HepG2 (cell line): ENCODE measurements around the gene PRSS53. TPM values are rescaled to one million over a fixed set of nuclear protein-coding genes. Genes with fewer than 3 reads are reported as not detected.
A peak's percentile ranks its signal among the peaks of the same experiment; 100 is the strongest.

Experiments used
- ATAC-seq: fragments of 200-7000 bp; cut with Tn5 transposase; 3 replicates; pipeline ENCODE4 v1.9.1; 2020; ENCODE audit warnings: mild to moderate bottlenecking, moderate library complexity
- BruUV-seq: library from RNA; stranded (reverse); fragments of 400-500 nt; replicated peaks from 2 replicates; lab custom pipeline; 2021; lab: Mats Ljungman, UMichigan
- CTCF ChIA-PET: fragments of 300-600 bp; formaldehyde crosslinking; extraction: SDS; loops from one replicate; lab custom pipeline; 2021; ENCODE audit warnings: low total read pairs, inconsistent platforms, low intra/inter-chr PET ratio; lab: Yijun Ruan, JAX
- POLR2A ChIA-PET: fragments of 350-600 bp; sonication (Branson Sonifier 250); formaldehyde crosslinking; loops from one replicate; lab custom pipeline; 2020; ENCODE audit warnings: antibody characterized with exemption, inconsistent platforms; lab: Yijun Ruan, JAX
- DNase-seq: peaks from one replicate; pipeline ENCODE4 v3.0.0-alpha.2; 2015; ENCODE audit warnings: low spot score
- FAIRE-seq: peaks from 3 replicates; lab custom pipeline; 2011; peaks lifted over from hg19 to GRCh38; lab: Jason Lieb, UNC
- H2AFZ ChIP-seq: one replicate; pipeline ENCODE4 v1.6.1; 2011; ENCODE audit warnings: low read length, inconsistent platforms
- H3K27ac ChIP-seq: fragments of 300-600 bp; 3 replicates; pipeline ENCODE4 v1.8.0; 2011; ENCODE audit warnings: mixed run types, mild to moderate bottlenecking, mixed read lengths, low read length, inconsistent platforms; ENCODE audit not compliant: insufficient read depth; ENCODE audit errors: extremely low read length
- H3K27me3 ChIP-seq, 2 experiments: fragments of 200-600 bp in 1 of 2; 2 replicates in 1 of 2; 3 replicates in 1 of 2; pipeline versions ENCODE4 v1.6.0 to v1.8.0; 2011; ENCODE audit warnings: low read length in 2 of 2, mild to moderate bottlenecking in 2 of 2, moderate library complexity in 2 of 2, inconsistent platforms in 1 of 2; ENCODE audit not compliant: insufficient read depth in 2 of 2, control insufficient read depth in 1 of 2
- H3K36me3 ChIP-seq, 2 experiments: fragments of 200-600 bp in 1 of 2; replicated peaks in 1 of 2; 2 replicates in 1 of 2; 3 replicates in 1 of 2; pipeline versions ENCODE4 v1.5.1 to v1.8.0; 2011; ENCODE audit warnings: low read length in 2 of 2, inconsistent platforms in 1 of 2; ENCODE audit not compliant: insufficient read depth in 2 of 2, control insufficient read depth in 1 of 2
- H3K4me1 ChIP-seq: 2 replicates; pipeline ENCODE4 v1.5.1; 2012; ENCODE audit warnings: low read length, inconsistent platforms; ENCODE audit not compliant: insufficient read depth
- H3K4me2 ChIP-seq: 2 replicates; pipeline ENCODE4 v1.6.0; 2011; ENCODE audit warnings: low read depth, low read length, inconsistent platforms
- H3K4me3 ChIP-seq, 3 experiments: fragments of 200-600 bp in 1 of 3; sonication (generic), shearing (Covaris generic) in 1 of 3; replicated peaks in 1 of 3; 2 replicates each; pipeline ENCODE4 v1.5.1; 2011 to 2016; ENCODE audit warnings: low read length in 3 of 3, inconsistent platforms in 2 of 3, low read depth in 2 of 3, mild to moderate bottlenecking in 2 of 3, control low read depth in 1 of 3, mixed read lengths in 1 of 3; ENCODE audit not compliant: insufficient read depth in 1 of 3
- H3K79me2 ChIP-seq: one replicate; pipeline ENCODE4 v1.6.1; 2011; ENCODE audit warnings: low read length, inconsistent platforms; ENCODE audit not compliant: insufficient read depth
- H3K9ac ChIP-seq: 2 replicates; pipeline ENCODE4 v1.6.0; 2011; ENCODE audit warnings: mild to moderate bottlenecking, low read depth, low read length, inconsistent platforms; ENCODE audit not compliant: insufficient read depth
- H3K9me3 ChIP-seq: 2 replicates; pipeline ENCODE4 v1.5.1; 2012; ENCODE audit warnings: mild to moderate bottlenecking, low read length
- H4K20me1 ChIP-seq: 2 replicates; pipeline ENCODE4 v1.6.0; 2011; ENCODE audit warnings: inconsistent platforms, mild to moderate bottlenecking, low read length, moderate library complexity; ENCODE audit not compliant: insufficient read depth
- POLR2A ChIP-seq, 2 experiments: IDR thresholded peaks; 2 replicates each; pipeline ENCODE4 v1.6.1; 2011; ENCODE audit warnings: low read depth in 2 of 2, low read length in 2 of 2, mild to moderate bottlenecking in 1 of 2, moderate library complexity in 1 of 2; ENCODE audit not compliant: insufficient read depth in 1 of 2
- WGBS: methylation state at CpG from one replicate; pipeline ENCODE4 v1.1.6; 2017; ENCODE audit warnings: low lambda C conversion rate; 5-methylcytosine and 5-hydroxymethylcytosine counted together
- in situ Hi-C: cut with HindIII; loops from 2 replicates; pipeline ENCODE4 v1.10.0; 2017; ENCODE audit warnings: low pct_unique_long_range_greater_than_20kb; ENCODE audit not compliant: extremely low pct_ligation_motif_present
- intact Hi-C: fragments of 100-400 bp; cut with micrococcal nuclease; formaldehyde crosslinking; loops from one replicate; pipeline ENCODE4 v1.10.0; 2022; ENCODE audit not compliant: unreplicated experiment
- polyA plus RNA-seq, 8 experiments: library from polyadenylated mRNA; depleted of rRNA in 3 of 8; stranded (reverse) in 7 of 8; unstranded in 1 of 8; fragments of >200 nt; fragmentation: Illumina TruSeq in 4 of 8; extraction: Trizol in 4 of 8; gene quantifications; 2 replicates each; pipeline versions ENCODE4 v1.2.1 to v1.2.3, GENCODE V29; 2011 to 2016; ENCODE audit warnings: low read depth in 4 of 8, missing spikeins in 1 of 8, mixed read lengths in 1 of 8; ENCODE audit not compliant: insufficient read depth in 1 of 8
- total RNA-seq, 5 experiments: library from RNA; depleted of rRNA; stranded (reverse); fragments of >200 nt; fragmentation: Illumina TruSeq; extraction: Trizol; gene quantifications; 2 replicates each; pipeline ENCODE4 v1.2.3, GENCODE V29; 2016; ENCODE audit warnings: low read depth in 1 of 5
- TF ChIP-seq, protein P1 (sequence below): sonication (generic); formaldehyde crosslinking; IDR thresholded peaks from 2 replicates; pipeline ENCODE4 v1.5.1; 2020; ENCODE audit warnings: mild to moderate bottlenecking, missing genetic modification reagents, borderline replicate concordance

The PRSS53 gene
- total and polyA plus RNA-seq, 2 of the 13 experiments (the other 11 are each of a cell fraction or from before 2014, with no cell fraction given), result 2.2 to 7.4 TPM

DNA sequence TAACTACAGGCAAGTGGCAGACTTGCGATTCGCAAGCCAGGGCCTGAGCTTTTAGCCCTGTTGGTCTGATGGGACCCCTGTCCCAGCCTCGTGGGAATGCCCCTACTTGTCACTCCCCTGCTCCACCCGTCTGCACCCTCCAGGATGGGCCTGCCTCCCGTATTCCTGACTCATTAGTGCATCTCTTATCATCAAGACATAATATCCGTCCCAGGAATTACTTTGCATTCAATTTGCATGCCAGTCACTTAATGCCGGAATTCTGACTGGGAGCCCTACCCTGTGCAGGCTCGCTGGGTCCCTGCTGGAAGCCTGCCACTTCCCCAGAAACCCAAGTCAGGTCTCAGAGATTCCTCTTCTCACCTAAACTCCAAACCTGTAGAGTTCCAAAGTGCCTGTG lies 3.3 kb downstream of the PRSS53 start:
- Histone ChIP-seq H3K4me3 (no peak overlapping the region), H3K4me1 (no peaks in the 10 kb centered on the region), H3K27me3 (no peaks in the 10 kb centered on the region), H3K79me2 (peaks cover 2% of the 10 kb centered on the region), H3K4me2 (no peak overlapping the region), H3K9me3 (no peaks in the 10 kb centered on the region), H3K36me3 (peaks cover 16 to 26% of the 10 kb centered on the region in 2 experiments), H2AFZ (no peak overlapping the region), H3K9ac (no peak overlapping the region), H3K27ac (no peak overlapping the region), H4K20me1 (no peaks in the 10 kb centered on the region; the same call in 1 of the 2 replicates)
- 94% methylated on average over 8 of the region's 8 CpGs for WGBS
- ATAC-seq (no peak), FAIRE-seq (no peak), DNase-seq (no peak)
- POLR2A ChIA-PET, result interaction anchor here (3.3 kb wide), 1 partner anchor 11 kb away, joined by 17 read pairs; the partner anchor contains the start of genes ZNF646 and ZNF668
- in situ Hi-C loops (no loop called here), intact Hi-C loops (no loop called here)
- CTCF ChIA-PET, result no interaction called here
- no TSS peak for BruUV-seq
- TF ChIP-seq, protein P1, sequence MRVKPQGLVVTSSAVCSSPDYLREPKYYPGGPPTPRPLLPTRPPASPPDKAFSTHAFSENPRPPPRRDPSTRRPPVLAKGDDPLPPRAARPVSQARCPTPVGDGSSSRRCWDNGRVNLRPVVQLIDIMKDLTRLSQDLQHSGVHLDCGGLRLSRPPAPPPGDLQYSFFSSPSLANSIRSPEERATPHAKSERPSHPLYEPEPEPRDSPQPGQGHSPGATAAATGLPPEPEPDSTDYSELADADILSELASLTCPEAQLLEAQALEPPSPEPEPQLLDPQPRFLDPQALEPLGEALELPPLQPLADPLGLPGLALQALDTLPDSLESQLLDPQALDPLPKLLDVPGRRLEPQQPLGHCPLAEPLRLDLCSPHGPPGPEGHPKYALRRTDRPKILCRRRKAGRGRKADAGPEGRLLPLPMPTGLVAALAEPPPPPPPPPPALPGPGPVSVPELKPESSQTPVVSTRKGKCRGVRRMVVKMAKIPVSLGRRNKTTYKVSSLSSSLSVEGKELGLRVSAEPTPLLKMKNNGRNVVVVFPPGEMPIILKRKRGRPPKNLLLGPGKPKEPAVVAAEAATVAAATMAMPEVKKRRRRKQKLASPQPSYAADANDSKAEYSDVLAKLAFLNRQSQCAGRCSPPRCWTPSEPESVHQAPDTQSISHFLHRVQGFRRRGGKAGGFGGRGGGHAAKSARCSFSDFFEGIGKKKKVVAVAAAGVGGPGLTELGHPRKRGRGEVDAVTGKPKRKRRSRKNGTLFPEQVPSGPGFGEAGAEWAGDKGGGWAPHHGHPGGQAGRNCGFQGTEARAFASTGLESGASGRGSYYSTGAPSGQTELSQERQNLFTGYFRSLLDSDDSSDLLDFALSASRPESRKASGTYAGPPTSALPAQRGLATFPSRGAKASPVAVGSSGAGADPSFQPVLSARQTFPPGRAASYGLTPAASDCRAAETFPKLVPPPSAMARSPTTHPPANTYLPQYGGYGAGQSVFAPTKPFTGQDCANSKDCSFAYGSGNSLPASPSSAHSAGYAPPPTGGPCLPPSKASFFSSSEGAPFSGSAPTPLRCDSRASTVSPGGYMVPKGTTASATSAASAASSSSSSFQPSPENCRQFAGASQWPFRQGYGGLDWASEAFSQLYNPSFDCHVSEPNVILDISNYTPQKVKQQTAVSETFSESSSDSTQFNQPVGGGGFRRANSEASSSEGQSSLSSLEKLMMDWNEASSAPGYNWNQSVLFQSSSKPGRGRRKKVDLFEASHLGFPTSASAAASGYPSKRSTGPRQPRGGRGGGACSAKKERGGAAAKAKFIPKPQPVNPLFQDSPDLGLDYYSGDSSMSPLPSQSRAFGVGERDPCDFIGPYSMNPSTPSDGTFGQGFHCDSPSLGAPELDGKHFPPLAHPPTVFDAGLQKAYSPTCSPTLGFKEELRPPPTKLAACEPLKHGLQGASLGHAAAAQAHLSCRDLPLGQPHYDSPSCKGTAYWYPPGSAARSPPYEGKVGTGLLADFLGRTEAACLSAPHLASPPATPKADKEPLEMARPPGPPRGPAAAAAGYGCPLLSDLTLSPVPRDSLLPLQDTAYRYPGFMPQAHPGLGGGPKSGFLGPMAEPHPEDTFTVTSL (CRISPR knock-in tag), result no peak
- TF ChIP-seq POLR2A (IDR thresholded peaks at IDR 0.05; ENCODE audit: insufficient read depth in 1 of 2, low read depth in 2 of 2, low read length in 2 of 2), result 0 out of 4 replicates have a peak, but pooled peaks of 1 of the 2 experiments have one; percentile 3
